HFFc6 (cell line): ENCODE results near the gene GEMIN7. TPM values are rescaled to one million over a fixed set of nuclear protein-coding genes. Genes with fewer than 3 reads are reported as not detected.
A peak's percentile ranks its signal among the peaks of the same experiment; 100 is the strongest.

ENCODE experiments used
- DNase-seq: peaks from one replicate; pipeline ENCODE4 v3.0.0-alpha.2; 2018
- H3K27ac Mint-ChIP-seq: 2 replicates; pipeline ENCODE4 v1.8.0; 2020; ENCODE audit warnings: mild to moderate bottlenecking, mixed read lengths
- H3K27me3 Mint-ChIP-seq: 2 replicates; pipeline ENCODE4 v1.8.0; 2021; ENCODE audit warnings: mild to moderate bottlenecking, moderate library complexity, mixed read lengths; ENCODE audit not compliant: insufficient read depth
- H3K36me3 Mint-ChIP-seq: 2 replicates; pipeline ENCODE4 v1.8.0; 2021; ENCODE audit warnings: low read depth, mixed read lengths
- H3K4me1 Mint-ChIP-seq: 2 replicates; pipeline ENCODE4 v1.8.0; 2020; ENCODE audit warnings: low read depth, mixed read lengths
- H3K4me3 Mint-ChIP-seq: 2 replicates; pipeline ENCODE4 v1.8.0; 2020; ENCODE audit warnings: mild to moderate bottlenecking, moderate library complexity, mixed read lengths
- H3K9me3 Mint-ChIP-seq: 2 replicates; pipeline ENCODE4 v1.8.0; 2020; ENCODE audit warnings: mild to moderate bottlenecking, mixed read lengths
- CTCF ChIP-seq: fragments of 200-600 bp; sonication (generic); IDR thresholded peaks from 2 replicates; pipeline ENCODE4 v1.5.0; 2021; ENCODE audit warnings: antibody characterized with exemption, mild to moderate bottlenecking
- total RNA-seq, 6 experiments: library from RNA; stranded (reverse); fragmentation: NEBNext Ultra II Directional; extraction: Animal tissue kit (Norgen Biotek cat#: 25700); gene quantifications; 2 replicates in 1 of 6; 3 replicates in 5 of 6; pipeline ENCODE4 v1.2.3, GENCODE V29; 2021

The GEMIN7 gene
- total RNA-seq, 6 experiments from 2014 or later: 34.3 to 43.4 (median 39.0) TPM

- H3K27ac Mint-ChIP-seq: no peak overlapping the region
- no peak for TF ChIP-seq CTCF
- DNase-seq: no peak
- 0 out of 2 replicates have a peak, but pooled peaks cover 1% of the 10 kb centered on the region for H3K4me1 Mint-ChIP-seq
- H3K9me3 Mint-ChIP-seq: no peaks in the 10 kb centered on the region
- 0 out of 2 replicates have a peak, but pooled peaks cover 4% of the 10 kb centered on the region for H3K36me3 Mint-ChIP-seq
- H3K4me3 Mint-ChIP-seq: no peak overlapping the region
- H3K27me3 Mint-ChIP-seq: peaks cover 9% of the 10 kb centered on the region
These were observed 7.5 kb upstream of the GEMIN7 start for GRCh38 chr19:45071545-45071938.

GRCh38 chr19:45071969-45072790, 6.9 kb upstream of the GEMIN7 start:
- Mint-ChIP-seq H3K4me1 (0 out of 2 replicates have a peak, but pooled peaks cover 7% of the 10 kb centered on the region), H3K27ac (no peak overlapping the region), H3K27me3 (peaks cover 9% of the 10 kb centered on the region), H3K36me3 (0 out of 2 replicates have a peak, but pooled peaks cover 4% of the 10 kb centered on the region), H3K9me3 (no peaks in the 10 kb centered on the region), H3K4me3 (no peak overlapping the region)
- no peak for TF ChIP-seq CTCF
- DNase-seq: no peak

GRCh38 chr19:45074744-45075300, 4.2 kb upstream of the GEMIN7 start:
- peak overlapping the region; percentile 79; the same call in 1 of the 2 replicates for H3K4me3 Mint-ChIP-seq
- no peak overlapping the region for H3K27ac Mint-ChIP-seq
- no peak for DNase-seq
- H3K9me3 Mint-ChIP-seq: no peaks in the 10 kb centered on the region
- peaks cover 6% of the 10 kb centered on the region for H3K27me3 Mint-ChIP-seq
- 0 out of 2 replicates have a peak, but pooled peaks cover 16% of the 10 kb centered on the region for H3K4me1 Mint-ChIP-seq
- H3K36me3 Mint-ChIP-seq: peaks cover 4% of the 10 kb centered on the region
- no peak for TF ChIP-seq CTCF

- H3K36me3 Mint-ChIP-seq: peaks cover 4% of the 10 kb centered on the region
- H3K4me1 Mint-ChIP-seq: peaks cover 16% of the 10 kb centered on the region; the same call in 1 of the 2 replicates
- no peaks in the 10 kb centered on the region for H3K9me3 Mint-ChIP-seq
- no peak overlapping the region for H3K27ac Mint-ChIP-seq
- H3K4me3 Mint-ChIP-seq: peak overlapping the region; percentile 79
- DNase-seq: peak; percentile 34
- TF ChIP-seq CTCF: no peak
- H3K27me3 Mint-ChIP-seq: peaks cover 5% of the 10 kb centered on the region
These were observed 3.6 kb upstream of the GEMIN7 start for GRCh38 chr19:45075301-45076028.

- TF ChIP-seq CTCF: no peak
- H3K27ac Mint-ChIP-seq: peak within 1 kb of the TSS; percentile 24; the same call in 1 of the 2 replicates
- H3K4me3 Mint-ChIP-seq: peak within 1 kb of the TSS; percentile 79
- peaks cover 8% of the 10 kb centered on the region for H3K36me3 Mint-ChIP-seq
- H3K9me3 Mint-ChIP-seq: no peaks in the 10 kb centered on the region
- DNase-seq: no peak
- peaks cover 4% of the 10 kb centered on the region for H3K27me3 Mint-ChIP-seq
- H3K4me1 Mint-ChIP-seq: peaks cover 21% of the 10 kb centered on the region
These were observed 2.8 kb upstream of the GEMIN7 start, which contains the start of gene ZNF296 for GRCh38 chr19:45076029-45076850. Gene ZNF296, minus strand, starts transcription at chr19:45076478. Its CDS starts 105 bp downstream, at chr19:45076373.
